OCI-LY3 (cell line): ENCODE results near the gene GPATCH1.
"Not testable (repeated sequence)": the region's sequence is repeated elsewhere in the genome, so short reads cannot be mapped to it uniquely, and the experiment has no call there.

ENCODE experiments used
- H2AFZ ChIP-seq: fragments of 200-600, 300-600 bp; shearing (Covaris generic); 2 replicates; pipeline ENCODE4 v1.6.0; 2014; ENCODE audit warnings: antibody characterized with exemption, low read depth, low read length
- H3K27ac ChIP-seq: fragments of 200-600, 300-600 bp; sonication (generic); 2 replicates; pipeline ENCODE4 v1.5.1; 2014; ENCODE audit warnings: mild to moderate bottlenecking, low read length, moderate library complexity, mixed read lengths
- H3K27me3 ChIP-seq: fragments of 200-600, 300-600 bp; sonication (generic); 2 replicates; pipeline ENCODE4 v1.6.1; 2014; ENCODE audit warnings: low read depth, low read length, mixed read lengths
- H3K36me3 ChIP-seq: fragments of 200-600, 300-600 bp; sonication (generic); replicated peaks from 2 replicates; pipeline ENCODE3; 2014; ENCODE audit warnings: low read depth, low read length, mixed read lengths
- H3K4me1 ChIP-seq: fragments of 300-600, 200-600 bp; sonication (generic); 2 replicates; pipeline ENCODE4 v1.6.1; 2014; ENCODE audit warnings: low read length, mixed read lengths
- H3K4me2 ChIP-seq: fragments of 200-600, 300-600 bp; sonication (generic); 2 replicates; pipeline ENCODE4 v1.6.1; 2014; ENCODE audit warnings: low read length, mixed read lengths
- H3K4me3 ChIP-seq: fragments of 300-600, 200-600 bp; sonication (generic); 2 replicates; pipeline ENCODE4 v1.5.1; 2014; ENCODE audit warnings: antibody characterized with exemption, mild to moderate bottlenecking, low read length, moderate library complexity
- H3K79me2 ChIP-seq: fragments of 300-600, 200-600 bp; shearing (Covaris generic); 2 replicates; pipeline ENCODE4 v1.6.1; 2014; ENCODE audit warnings: mild to moderate bottlenecking, low read length, mixed read lengths
- H3K9ac ChIP-seq: fragments of 300-600, 200-600 bp; shearing (Covaris generic); 2 replicates; pipeline ENCODE4 v1.6.0; 2014; ENCODE audit warnings: mild to moderate bottlenecking, low read length, moderate library complexity
- H3K9me3 ChIP-seq: fragments of 200-600, 300-600 bp; shearing (Covaris generic); 2 replicates; pipeline ENCODE4 v1.6.1; 2014; ENCODE audit warnings: low read length, mixed read lengths; ENCODE audit not compliant: insufficient read depth
- H4K20me1 ChIP-seq: fragments of 200-600, 300-600 bp; sonication (generic); 2 replicates; pipeline ENCODE4 v1.6.1; 2016; ENCODE audit warnings: low read length, mixed read lengths; ENCODE audit not compliant: insufficient read depth
- EZH2phosphoT487 ChIP-seq: fragments of 200-600 bp; shearing (Covaris generic); IDR thresholded peaks from 2 replicates; pipeline ENCODE4 v1.6.1; 2018; ENCODE audit warnings: antibody characterized with exemption, mixed run types, low read depth
- TF ChIP-seq, protein P1 (sequence below): fragments of 200-600, 300-600 bp; sonication (generic); IDR thresholded peaks from 2 replicates; pipeline ENCODE4 v1.5.1; 2014; ENCODE audit warnings: antibody characterized with exemption, low read length, low read depth

The GPATCH1 gene

GRCh38 chr19:33039108-33039599 lies 41.8 kb upstream of the GPATCH1 start:
- H3K27ac ChIP-seq = no peak overlapping the region

GRCh38 chr19:33039815-33040214 lies 41.2 kb upstream of the GPATCH1 start:
- H3K79me2 ChIP-seq = no peaks in the 10 kb centered on the region
- H3K27me3 ChIP-seq = no peaks in the 10 kb centered on the region
- no peak overlapping the region for H3K9ac ChIP-seq
- no peak overlapping the region for H3K4me3 ChIP-seq
- H4K20me1 ChIP-seq = no peaks in the 10 kb centered on the region
- H3K4me2 ChIP-seq = no peak overlapping the region
- no peak overlapping the region for H3K27ac ChIP-seq
- TF ChIP-seq, protein P1, sequence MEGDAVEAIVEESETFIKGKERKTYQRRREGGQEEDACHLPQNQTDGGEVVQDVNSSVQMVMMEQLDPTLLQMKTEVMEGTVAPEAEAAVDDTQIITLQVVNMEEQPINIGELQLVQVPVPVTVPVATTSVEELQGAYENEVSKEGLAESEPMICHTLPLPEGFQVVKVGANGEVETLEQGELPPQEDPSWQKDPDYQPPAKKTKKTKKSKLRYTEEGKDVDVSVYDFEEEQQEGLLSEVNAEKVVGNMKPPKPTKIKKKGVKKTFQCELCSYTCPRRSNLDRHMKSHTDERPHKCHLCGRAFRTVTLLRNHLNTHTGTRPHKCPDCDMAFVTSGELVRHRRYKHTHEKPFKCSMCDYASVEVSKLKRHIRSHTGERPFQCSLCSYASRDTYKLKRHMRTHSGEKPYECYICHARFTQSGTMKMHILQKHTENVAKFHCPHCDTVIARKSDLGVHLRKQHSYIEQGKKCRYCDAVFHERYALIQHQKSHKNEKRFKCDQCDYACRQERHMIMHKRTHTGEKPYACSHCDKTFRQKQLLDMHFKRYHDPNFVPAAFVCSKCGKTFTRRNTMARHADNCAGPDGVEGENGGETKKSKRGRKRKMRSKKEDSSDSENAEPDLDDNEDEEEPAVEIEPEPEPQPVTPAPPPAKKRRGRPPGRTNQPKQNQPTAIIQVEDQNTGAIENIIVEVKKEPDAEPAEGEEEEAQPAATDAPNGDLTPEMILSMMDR = no peak
- TF ChIP-seq EZH2phosphoT487 = no peak
- no peak overlapping the region for H2AFZ ChIP-seq
- H3K9me3 ChIP-seq = no peaks in the 10 kb centered on the region
- no peaks in the 10 kb centered on the region for H3K4me1 ChIP-seq
- no peaks in the 10 kb centered on the region for H3K36me3 ChIP-seq

More at GRCh38 chr19:33039108-33039599, 41.8 kb upstream of the GPATCH1 start:
- no peaks in the 10 kb centered on the region for H3K36me3 ChIP-seq
- no peaks in the 10 kb centered on the region for H3K9me3 ChIP-seq
- H3K4me2 ChIP-seq = no peak overlapping the region
- no peak overlapping the region for H3K4me3 ChIP-seq
- no peak overlapping the region for H3K9ac ChIP-seq
- H3K79me2 ChIP-seq = no peaks in the 10 kb centered on the region
- H4K20me1 ChIP-seq = no peaks in the 10 kb centered on the region
- no peaks in the 10 kb centered on the region for H3K4me1 ChIP-seq
- no peak overlapping the region for H2AFZ ChIP-seq
- no peak for TF ChIP-seq EZH2phosphoT487
- TF ChIP-seq, protein P1 = no peak
- H3K27me3 ChIP-seq = no peaks in the 10 kb centered on the region

GRCh38 chr19:33040994-33041827 lies 39.8 kb upstream of the GPATCH1 start:
- H2AFZ ChIP-seq = no peak overlapping the region
- no peaks in the 10 kb centered on the region for H3K9me3 ChIP-seq
- no peak overlapping the region for H3K9ac ChIP-seq
- no peak overlapping the region for H3K4me2 ChIP-seq
- no peak for TF ChIP-seq EZH2phosphoT487
- TF ChIP-seq, protein P1 = no peak
- no peaks in the 10 kb centered on the region for H3K79me2 ChIP-seq
- H3K4me3 ChIP-seq = no peak overlapping the region
- no peaks in the 10 kb centered on the region for H4K20me1 ChIP-seq
- H3K27ac ChIP-seq = no peak overlapping the region
- no peaks in the 10 kb centered on the region for H3K36me3 ChIP-seq
- no peaks in the 10 kb centered on the region for H3K4me1 ChIP-seq
- no peaks in the 10 kb centered on the region for H3K27me3 ChIP-seq

- H3K4me1 ChIP-seq, H3K9ac ChIP-seq, H4K20me1 ChIP-seq, H3K4me3 ChIP-seq, H3K79me2 ChIP-seq, H3K27me3 ChIP-seq, H3K9me3 ChIP-seq, H3K36me3 ChIP-seq, H3K27ac ChIP-seq, H2AFZ ChIP-seq, H3K4me2 ChIP-seq: not testable (repeated sequence)
Observed at GRCh38 chr19:33041828-33042160, 39.2 kb upstream of the GPATCH1 start.
